Bronchial epithelial cell (primary cell): ENCODE data around the gene ZFHX2. TPM values are rescaled to one million over a fixed set of nuclear protein-coding genes. Genes with fewer than 3 reads are reported as not detected.

Experiments used
- DNase-seq: peaks from one replicate; pipeline ENCODE4 v3.0.0-alpha.2; 2010; ENCODE audit warnings: low read depth
- FAIRE-seq: peaks from 2 replicates; lab custom pipeline; 2011; peaks lifted over from hg19 to GRCh38; lab: Jason Lieb, UNC
- H3K27me3 ChIP-seq: 2 replicates; pipeline ENCODE4 v1.5.1; 2011; ENCODE audit warnings: low read length; ENCODE audit not compliant: control insufficient read depth, insufficient read depth
- H3K36me3 ChIP-seq: 2 replicates; pipeline ENCODE4 v1.5.1; 2011; ENCODE audit warnings: low read length; ENCODE audit not compliant: control insufficient read depth, insufficient read depth
- H3K4me3 ChIP-seq: 2 replicates; pipeline ENCODE4 v1.5.1; 2011; ENCODE audit warnings: mild to moderate bottlenecking, low read depth, low read length, control low read depth
- total RNA-seq: library from RNA; depleted of rRNA; stranded (reverse); fragments of >200 nt; gene quantifications from 2 replicates; pipeline ENCODE4 v1.2.1, GENCODE V29; 2014
- TF ChIP-seq, protein P1 (sequence below): IDR thresholded peaks from 2 replicates; pipeline ENCODE4 v1.5.1; 2011; ENCODE audit warnings: mild to moderate bottlenecking, moderate library complexity, low read length, control low read depth, inconsistent platforms; ENCODE audit not compliant: insufficient read depth, severe bottlenecking

Gene ZFHX2
- total RNA-seq, 1 donor from 2014 or later: 0.26 TPM

DNA sequence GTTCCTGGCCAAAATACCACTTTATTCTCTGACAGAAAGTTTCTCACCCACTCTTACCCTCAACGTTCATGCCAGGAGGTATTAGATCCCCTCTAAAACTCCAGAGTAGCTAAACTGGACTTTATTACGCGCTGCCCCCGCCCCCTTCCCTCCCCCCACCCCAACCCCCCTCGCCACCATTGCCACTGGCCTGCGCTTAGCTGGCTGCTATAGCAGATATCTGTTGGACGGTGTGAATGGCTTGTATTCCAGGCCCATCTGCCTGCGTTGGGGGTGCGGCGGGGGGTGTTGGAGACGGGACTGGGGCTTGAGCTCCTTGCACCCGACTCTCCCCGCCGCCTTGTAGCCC is 3.9 kb upstream of the ZFHX2 start:
- no peak for FAIRE-seq
- TF ChIP-seq, protein P1, sequence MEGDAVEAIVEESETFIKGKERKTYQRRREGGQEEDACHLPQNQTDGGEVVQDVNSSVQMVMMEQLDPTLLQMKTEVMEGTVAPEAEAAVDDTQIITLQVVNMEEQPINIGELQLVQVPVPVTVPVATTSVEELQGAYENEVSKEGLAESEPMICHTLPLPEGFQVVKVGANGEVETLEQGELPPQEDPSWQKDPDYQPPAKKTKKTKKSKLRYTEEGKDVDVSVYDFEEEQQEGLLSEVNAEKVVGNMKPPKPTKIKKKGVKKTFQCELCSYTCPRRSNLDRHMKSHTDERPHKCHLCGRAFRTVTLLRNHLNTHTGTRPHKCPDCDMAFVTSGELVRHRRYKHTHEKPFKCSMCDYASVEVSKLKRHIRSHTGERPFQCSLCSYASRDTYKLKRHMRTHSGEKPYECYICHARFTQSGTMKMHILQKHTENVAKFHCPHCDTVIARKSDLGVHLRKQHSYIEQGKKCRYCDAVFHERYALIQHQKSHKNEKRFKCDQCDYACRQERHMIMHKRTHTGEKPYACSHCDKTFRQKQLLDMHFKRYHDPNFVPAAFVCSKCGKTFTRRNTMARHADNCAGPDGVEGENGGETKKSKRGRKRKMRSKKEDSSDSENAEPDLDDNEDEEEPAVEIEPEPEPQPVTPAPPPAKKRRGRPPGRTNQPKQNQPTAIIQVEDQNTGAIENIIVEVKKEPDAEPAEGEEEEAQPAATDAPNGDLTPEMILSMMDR: no peak
- no peak for DNase-seq
- peaks cover 2% of the 10 kb centered on the region for H3K27me3 ChIP-seq
- H3K4me3 ChIP-seq: peak overlapping the region; percentile 84
- H3K36me3 ChIP-seq: peaks cover 11% of the 10 kb centered on the region

DNA sequence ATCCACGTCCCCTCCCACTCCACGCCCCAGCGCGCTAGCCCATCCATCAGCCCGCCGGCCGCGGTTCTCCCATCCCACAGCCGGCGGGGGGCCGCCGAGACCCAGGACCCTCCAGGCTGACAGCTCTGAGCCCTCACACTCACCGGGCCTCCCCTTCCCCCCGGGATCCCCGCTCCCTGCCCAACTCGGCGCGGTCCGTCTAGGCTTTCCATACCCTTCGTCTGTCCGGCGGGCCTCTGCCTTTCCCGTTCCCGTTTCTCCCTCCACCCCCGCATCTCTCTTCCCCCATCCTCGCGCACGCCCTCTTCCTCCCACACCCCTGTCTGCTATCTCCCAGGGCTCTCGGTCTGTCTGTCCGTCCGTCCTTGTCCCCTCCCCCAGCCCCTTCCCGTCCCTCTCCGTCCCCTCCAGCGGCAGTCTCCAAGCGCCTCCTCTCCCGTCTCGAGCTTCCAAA is 726 bp downstream of the ZFHX2 start:
- FAIRE-seq (no peak), DNase-seq (no peak)
- H3K4me3 ChIP-seq: peak overlapping the region; percentile 58
- H3K27me3 ChIP-seq: peaks cover 5% of the 10 kb centered on the region
- no peaks in the 10 kb centered on the region for H3K36me3 ChIP-seq
- TF ChIP-seq, protein P1: no peak

DNA sequence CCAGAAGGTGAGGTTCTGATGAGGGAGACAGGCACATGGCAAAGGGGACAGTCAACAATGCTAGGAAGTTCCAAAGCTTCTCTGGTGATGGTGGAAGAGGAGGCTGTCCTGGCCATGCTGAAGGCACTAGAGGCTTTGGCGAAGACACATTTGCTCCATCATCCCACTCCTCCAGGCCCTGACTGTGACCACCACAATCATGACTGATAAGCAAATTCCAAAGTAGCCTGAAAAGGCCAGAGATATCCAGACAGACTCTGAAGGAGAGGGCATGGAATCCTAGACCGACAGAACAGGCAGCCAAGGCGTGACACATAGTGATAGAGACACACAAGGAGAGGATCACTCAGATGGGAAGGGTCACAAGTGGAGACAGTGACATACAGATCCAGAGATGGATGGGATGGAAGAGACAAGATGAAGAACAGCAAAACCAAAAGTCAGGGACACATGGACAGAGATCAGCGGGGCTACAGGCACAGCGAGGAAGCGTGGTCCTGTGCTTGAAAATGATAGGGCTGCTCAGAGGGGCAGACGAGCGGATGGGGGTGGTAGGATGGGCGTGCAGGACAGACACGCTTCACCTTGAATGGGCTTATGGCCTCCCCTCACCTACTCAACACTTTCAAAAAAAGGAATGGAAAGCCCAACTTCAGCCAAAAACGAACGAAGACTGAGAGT is 1.3 kb downstream of the ZFHX2 start:
- TF ChIP-seq, protein P1: no peak
- peak overlapping the region; percentile 58 for H3K4me3 ChIP-seq
- no peaks in the 10 kb centered on the region for H3K36me3 ChIP-seq
- DNase-seq (no peak), FAIRE-seq (peak; percentile 18)
- peaks cover 5% of the 10 kb centered on the region for H3K27me3 ChIP-seq

DNA sequence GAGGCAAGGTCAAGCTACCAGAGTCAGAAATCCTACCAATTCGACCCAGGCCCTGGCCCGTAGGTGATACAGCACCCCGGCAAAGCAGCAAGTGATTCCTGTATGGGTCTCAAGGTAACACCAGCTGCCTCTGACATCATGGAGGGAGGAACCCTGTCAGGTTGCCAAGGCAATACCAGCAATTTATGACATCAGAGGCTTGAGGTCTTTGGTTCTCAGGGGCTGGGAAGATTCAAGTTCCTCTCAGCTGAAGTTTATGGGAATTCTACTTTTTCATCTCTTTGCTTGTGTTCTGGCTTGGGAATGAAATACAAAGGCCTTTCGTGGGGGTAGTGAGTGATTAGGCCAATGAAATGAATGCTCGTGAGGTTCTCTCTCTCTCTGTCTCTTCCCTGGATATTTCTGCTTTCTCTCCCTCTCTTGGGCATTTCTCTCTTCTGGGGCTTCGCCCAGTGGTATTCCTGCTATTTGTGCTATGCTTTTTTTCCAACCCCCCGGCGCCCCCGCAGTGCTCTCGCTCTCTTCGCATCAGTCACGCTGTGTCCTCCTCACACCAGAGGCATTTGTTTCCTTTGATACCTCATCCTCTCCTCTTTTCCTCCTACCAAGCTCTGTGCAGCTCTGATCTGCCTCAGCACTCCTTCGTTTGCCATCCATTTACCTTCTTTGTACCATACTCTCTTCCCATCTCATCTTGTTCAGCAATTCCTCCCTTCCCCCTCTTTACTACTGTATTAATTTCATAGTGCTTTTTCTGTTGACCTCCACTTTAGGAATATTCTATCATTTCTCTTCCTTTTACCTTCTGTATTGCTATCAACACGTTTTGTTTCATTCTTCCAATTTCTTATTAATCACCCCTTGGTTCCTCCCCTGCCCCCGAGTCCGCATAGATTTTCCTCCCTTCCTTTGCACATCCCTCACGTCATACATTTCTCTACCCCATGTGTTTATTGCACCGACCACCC is 2.9 kb downstream of the ZFHX2 start:
- TF ChIP-seq, protein P1: no peak
- Histone ChIP-seq H3K27me3 (peaks cover 5% of the 10 kb centered on the region), H3K36me3 (no peaks in the 10 kb centered on the region), H3K4me3 (no peak overlapping the region)
- no peak for DNase-seq
- no peak for FAIRE-seq

DNA sequence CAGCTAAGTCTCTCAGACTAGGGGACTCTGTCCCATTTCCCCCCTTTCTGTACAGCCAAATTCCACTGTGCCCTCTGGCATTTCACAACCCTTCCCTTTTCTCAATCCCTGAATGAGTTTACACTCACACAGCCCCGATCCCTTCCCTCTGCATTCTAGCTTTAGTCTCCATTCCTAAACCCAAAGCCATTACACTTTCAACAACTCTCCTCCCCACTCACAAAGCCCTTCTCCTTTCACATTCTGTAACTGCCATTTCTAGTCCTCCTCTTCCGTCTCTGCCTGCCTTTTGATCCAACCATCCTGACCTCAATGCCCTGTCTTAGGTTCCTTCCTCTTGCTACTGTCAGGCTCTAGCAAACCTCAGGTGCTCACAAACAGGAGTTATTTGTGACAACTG is 3.6 kb downstream of the ZFHX2 start:
- Histone ChIP-seq H3K36me3 (no peaks in the 10 kb centered on the region), H3K4me3 (no peak overlapping the region), H3K27me3 (peaks cover 5% of the 10 kb centered on the region)
- TF ChIP-seq, protein P1: no peak
- DNase-seq (no peak), FAIRE-seq (no peak)
